Measurements from ENCODE around the gene AP3D1.
A peak's percentile ranks its signal among the peaks of the same experiment; 100 is the strongest.

The AP3D1 gene

GRCh38 chr19:2192862-2193261 lies 41.5 kb upstream of the AP3D1 start:
- no peak overlapping the region for H3K4me3 ChIP-seq (ENCODE audit: low read length)
- 97% methylated on average over 17 of the region's 17 CpGs for WGBS
- H3K4me1 ChIP-seq (ENCODE audit: insufficient read depth, low read length): no peaks in the 10 kb centered on the region
- peaks cover 52% of the 10 kb centered on the region for H3K36me3 ChIP-seq (ENCODE audit: insufficient read depth, low read length)
- H3K9me3 ChIP-seq (ENCODE audit: insufficient read depth, low read depth, low read length): no peaks in the 10 kb centered on the region
- H3K27ac ChIP-seq (ENCODE audit: low read depth, low read length): no peak overlapping the region
- no peaks in the 10 kb centered on the region for H3K27me3 ChIP-seq (ENCODE audit: insufficient read depth, low read length)
- no peak overlapping the region for H3K9ac ChIP-seq (ENCODE audit: low read depth, low read length)

GRCh38 chr19:2191456-2192310 lies 40.3 kb upstream of the AP3D1 start:
- Histone ChIP-seq H3K4me3 (ENCODE audit: low read length) (no peak overlapping the region), H3K27me3 (ENCODE audit: insufficient read depth, low read length) (no peaks in the 10 kb centered on the region), H3K27ac (ENCODE audit: low read depth, low read length) (no peak overlapping the region), H3K4me1 (ENCODE audit: insufficient read depth, low read length) (no peaks in the 10 kb centered on the region), H3K9me3 (ENCODE audit: insufficient read depth, low read depth, low read length) (no peaks in the 10 kb centered on the region), H3K36me3 (ENCODE audit: insufficient read depth, low read length) (peaks cover 60% of the 10 kb centered on the region), H3K9ac (ENCODE audit: low read depth, low read length) (no peak overlapping the region)
- WGBS: 94% methylated on average over 32 of the region's 32 CpGs

GRCh38 chr19:2190848-2191455 lies 39.6 kb upstream of the AP3D1 start:
- no peaks in the 10 kb centered on the region for H3K4me1 ChIP-seq (ENCODE audit: insufficient read depth, low read length)
- H3K36me3 ChIP-seq (ENCODE audit: insufficient read depth, low read length): peaks cover 66% of the 10 kb centered on the region
- 96% methylated on average over 37 of the region's 37 CpGs for WGBS
- no peaks in the 10 kb centered on the region for H3K9me3 ChIP-seq (ENCODE audit: insufficient read depth, low read depth, low read length)
- H3K27ac ChIP-seq (ENCODE audit: low read depth, low read length): no peak overlapping the region
- no peaks in the 10 kb centered on the region for H3K27me3 ChIP-seq (ENCODE audit: insufficient read depth, low read length)
- H3K4me3 ChIP-seq (ENCODE audit: low read length): no peak overlapping the region
- no peak overlapping the region for H3K9ac ChIP-seq (ENCODE audit: low read depth, low read length)

GRCh38 chr19:2189880-2190279 lies 38.5 kb upstream of the AP3D1 start:
- H3K4me3 ChIP-seq (ENCODE audit: low read length): no peak overlapping the region
- H3K36me3 ChIP-seq (ENCODE audit: insufficient read depth, low read length): peaks cover 59% of the 10 kb centered on the region
- H3K27me3 ChIP-seq (ENCODE audit: insufficient read depth, low read length): no peaks in the 10 kb centered on the region
- no peaks in the 10 kb centered on the region for H3K9me3 ChIP-seq (ENCODE audit: insufficient read depth, low read depth, low read length)
- WGBS: 97% methylated on average over 16 of the region's 16 CpGs
- H3K4me1 ChIP-seq (ENCODE audit: insufficient read depth, low read length): no peaks in the 10 kb centered on the region
- H3K9ac ChIP-seq (ENCODE audit: low read depth, low read length): no peak overlapping the region
- no peak overlapping the region for H3K27ac ChIP-seq (ENCODE audit: low read depth, low read length)

GRCh38 chr19:2188708-2189385 lies 37.5 kb upstream of the AP3D1 start:
- no peak overlapping the region for H3K4me3 ChIP-seq (ENCODE audit: low read length)
- WGBS: 95% methylated on average over 19 of the region's 19 CpGs
- no peak overlapping the region for H3K27ac ChIP-seq (ENCODE audit: low read depth, low read length)
- no peaks in the 10 kb centered on the region for H3K27me3 ChIP-seq (ENCODE audit: insufficient read depth, low read length)
- H3K9me3 ChIP-seq (ENCODE audit: insufficient read depth, low read depth, low read length): no peaks in the 10 kb centered on the region
- H3K4me1 ChIP-seq (ENCODE audit: insufficient read depth, low read length): no peaks in the 10 kb centered on the region
- H3K9ac ChIP-seq (ENCODE audit: low read depth, low read length): no peak overlapping the region
- peaks cover 54% of the 10 kb centered on the region for H3K36me3 ChIP-seq (ENCODE audit: insufficient read depth, low read length)

GRCh38 chr19:2187159-2187558 lies 35.8 kb upstream of the AP3D1 start:
- no peaks in the 10 kb centered on the region for H3K9me3 ChIP-seq (ENCODE audit: insufficient read depth, low read depth, low read length)
- no peaks in the 10 kb centered on the region for H3K27me3 ChIP-seq (ENCODE audit: insufficient read depth, low read length)
- no peak overlapping the region for H3K9ac ChIP-seq (ENCODE audit: low read depth, low read length)
- peaks cover 41% of the 10 kb centered on the region for H3K36me3 ChIP-seq (ENCODE audit: insufficient read depth, low read length)
- WGBS: 96% methylated on average over 13 of the region's 13 CpGs
- no peaks in the 10 kb centered on the region for H3K4me1 ChIP-seq (ENCODE audit: insufficient read depth, low read length)
- no peak overlapping the region for H3K4me3 ChIP-seq (ENCODE audit: low read length)
- H3K27ac ChIP-seq (ENCODE audit: low read depth, low read length): no peak overlapping the region

GRCh38 chr19:2186071-2186846 lies 34.9 kb upstream of the AP3D1 start:
- no peaks in the 10 kb centered on the region for H3K4me1 ChIP-seq (ENCODE audit: insufficient read depth, low read length)
- no peaks in the 10 kb centered on the region for H3K9me3 ChIP-seq (ENCODE audit: insufficient read depth, low read depth, low read length)
- H3K36me3 ChIP-seq (ENCODE audit: insufficient read depth, low read length): peaks cover 32% of the 10 kb centered on the region
- H3K27me3 ChIP-seq (ENCODE audit: insufficient read depth, low read length): no peaks in the 10 kb centered on the region
- H3K4me3 ChIP-seq (ENCODE audit: low read length): no peak overlapping the region
- 0 out of 2 replicates have a peak overlapping the region, but pooled peaks have one; percentile 21 for H3K27ac ChIP-seq (ENCODE audit: low read depth, low read length)
- whole genome bisulfite sequencing: 84% methylated on average over 28 of the region's 28 CpGs
- H3K9ac ChIP-seq (ENCODE audit: low read depth, low read length): no peak overlapping the region

GRCh38 chr19:2185734-2186070 lies 34.3 kb upstream of the AP3D1 start:
- H3K27ac ChIP-seq (ENCODE audit: low read depth, low read length): no peak overlapping the region
- no peak overlapping the region for H3K4me3 ChIP-seq (ENCODE audit: low read length)
- H3K9me3 ChIP-seq (ENCODE audit: insufficient read depth, low read depth, low read length): no peaks in the 10 kb centered on the region
- peaks cover 33% of the 10 kb centered on the region for H3K36me3 ChIP-seq (ENCODE audit: insufficient read depth, low read length)
- H3K9ac ChIP-seq (ENCODE audit: low read depth, low read length): no peak overlapping the region
- H3K4me1 ChIP-seq (ENCODE audit: insufficient read depth, low read length): no peaks in the 10 kb centered on the region
- no peaks in the 10 kb centered on the region for H3K27me3 ChIP-seq (ENCODE audit: insufficient read depth, low read length)
- WGBS: 95% methylated on average over 11 of the region's 11 CpGs

GRCh38 chr19:2184422-2184975 lies 33.1 kb upstream of the AP3D1 start:
- Histone ChIP-seq H3K4me3 (ENCODE audit: low read length) (no peak overlapping the region), H3K4me1 (ENCODE audit: insufficient read depth, low read length) (no peaks in the 10 kb centered on the region), H3K36me3 (ENCODE audit: insufficient read depth, low read length) (peaks cover 34% of the 10 kb centered on the region)

GRCh38 chr19:2181633-2181997 lies 30.2 kb upstream of the AP3D1 start:
- H3K36me3 ChIP-seq (ENCODE audit: insufficient read depth, low read length): peaks cover 16% of the 10 kb centered on the region

More at GRCh38 chr19:2184422-2184975, 33.1 kb upstream of the AP3D1 start:
- H3K27ac ChIP-seq (ENCODE audit: low read depth, low read length): no peak overlapping the region
- no peaks in the 10 kb centered on the region for H3K27me3 ChIP-seq (ENCODE audit: insufficient read depth, low read length)
- no peaks in the 10 kb centered on the region for H3K9me3 ChIP-seq (ENCODE audit: insufficient read depth, low read depth, low read length)
- no peak overlapping the region for H3K9ac ChIP-seq (ENCODE audit: low read depth, low read length)
- WGBS: 94% methylated on average over 22 of the region's 22 CpGs

More at GRCh38 chr19:2181633-2181997, 30.2 kb upstream of the AP3D1 start:
- Histone ChIP-seq H3K27ac (ENCODE audit: low read depth, low read length) (no peak overlapping the region), H3K9me3 (ENCODE audit: insufficient read depth, low read depth, low read length) (no peaks in the 10 kb centered on the region), H3K4me3 (ENCODE audit: low read length) (no peak overlapping the region), H3K4me1 (ENCODE audit: insufficient read depth, low read length) (no peaks in the 10 kb centered on the region), H3K9ac (ENCODE audit: low read depth, low read length) (no peak overlapping the region), H3K27me3 (ENCODE audit: insufficient read depth, low read length) (no peaks in the 10 kb centered on the region)
- WGBS: 92% methylated on average over 9 of the region's 9 CpGs
